ENCODE measurements around the gene PARP15.

DNA sequence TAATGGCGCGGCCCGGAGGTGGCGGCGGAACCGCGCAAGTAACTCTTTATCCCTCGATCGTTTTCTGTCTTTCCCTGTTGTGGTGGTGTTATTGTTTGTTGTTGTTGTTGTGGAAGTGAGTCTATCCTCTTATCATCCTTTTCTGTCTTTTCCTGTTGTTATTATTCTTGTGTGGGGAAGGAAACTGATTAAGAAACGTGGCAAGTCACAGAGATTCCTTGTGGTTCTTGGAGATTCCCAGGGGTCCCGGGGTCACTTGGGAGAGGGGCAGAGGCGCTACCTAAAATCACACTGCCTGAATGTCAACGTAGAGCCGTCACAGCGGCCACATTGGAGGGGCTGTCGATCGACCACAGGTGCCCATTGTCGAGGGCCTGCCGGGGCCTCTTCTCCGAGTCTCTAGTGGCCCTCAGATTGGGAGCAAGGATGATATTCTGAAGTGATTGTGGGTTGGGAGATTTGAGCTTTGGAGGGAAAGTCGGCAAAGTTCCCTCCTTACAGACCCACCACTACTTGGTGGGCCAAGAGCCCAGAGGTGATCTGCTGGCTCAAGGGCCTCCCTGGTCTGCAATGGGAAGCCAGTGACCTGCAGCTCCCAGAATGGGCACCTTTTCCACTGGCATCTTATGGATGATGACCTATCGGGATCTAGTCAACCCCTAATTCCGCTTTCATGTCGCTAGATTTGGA is 104.0 kb downstream of the PARP15 start:
- TF ChIP-seq, protein P1, sequence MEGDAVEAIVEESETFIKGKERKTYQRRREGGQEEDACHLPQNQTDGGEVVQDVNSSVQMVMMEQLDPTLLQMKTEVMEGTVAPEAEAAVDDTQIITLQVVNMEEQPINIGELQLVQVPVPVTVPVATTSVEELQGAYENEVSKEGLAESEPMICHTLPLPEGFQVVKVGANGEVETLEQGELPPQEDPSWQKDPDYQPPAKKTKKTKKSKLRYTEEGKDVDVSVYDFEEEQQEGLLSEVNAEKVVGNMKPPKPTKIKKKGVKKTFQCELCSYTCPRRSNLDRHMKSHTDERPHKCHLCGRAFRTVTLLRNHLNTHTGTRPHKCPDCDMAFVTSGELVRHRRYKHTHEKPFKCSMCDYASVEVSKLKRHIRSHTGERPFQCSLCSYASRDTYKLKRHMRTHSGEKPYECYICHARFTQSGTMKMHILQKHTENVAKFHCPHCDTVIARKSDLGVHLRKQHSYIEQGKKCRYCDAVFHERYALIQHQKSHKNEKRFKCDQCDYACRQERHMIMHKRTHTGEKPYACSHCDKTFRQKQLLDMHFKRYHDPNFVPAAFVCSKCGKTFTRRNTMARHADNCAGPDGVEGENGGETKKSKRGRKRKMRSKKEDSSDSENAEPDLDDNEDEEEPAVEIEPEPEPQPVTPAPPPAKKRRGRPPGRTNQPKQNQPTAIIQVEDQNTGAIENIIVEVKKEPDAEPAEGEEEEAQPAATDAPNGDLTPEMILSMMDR (IDR thresholded peaks at IDR 0.05; ENCODE audit: borderline replicate concordance, extremely low read depth, low read length, poor library complexity, severe bottlenecking) = no peak
- TF ChIP-seq EZH2 (IDR thresholded peaks at IDR 0.05; ENCODE audit: borderline replicate concordance, low read depth, low read length, severe bottlenecking) = no peak

Data from DND-41 (cell line).